ENCODE results near the gene PTPA.

- TF ChIP-seq POLR2AphosphoS5 (IDR thresholded peaks at IDR 0.05): no peak
- no peak for TF ChIP-seq CTCF (IDR thresholded peaks at IDR 0.05)
- TF ChIP-seq POLR2A (IDR thresholded peaks at IDR 0.05): no peak
- TF ChIP-seq EP300 (IDR thresholded peaks at IDR 0.05): no peak
These were observed 9.9 kb upstream of the PTPA start for GRCh38 chr9:129101279-129101678.
